ENCODE data around the gene ZNF276.

ZNF276 gene

DNA sequence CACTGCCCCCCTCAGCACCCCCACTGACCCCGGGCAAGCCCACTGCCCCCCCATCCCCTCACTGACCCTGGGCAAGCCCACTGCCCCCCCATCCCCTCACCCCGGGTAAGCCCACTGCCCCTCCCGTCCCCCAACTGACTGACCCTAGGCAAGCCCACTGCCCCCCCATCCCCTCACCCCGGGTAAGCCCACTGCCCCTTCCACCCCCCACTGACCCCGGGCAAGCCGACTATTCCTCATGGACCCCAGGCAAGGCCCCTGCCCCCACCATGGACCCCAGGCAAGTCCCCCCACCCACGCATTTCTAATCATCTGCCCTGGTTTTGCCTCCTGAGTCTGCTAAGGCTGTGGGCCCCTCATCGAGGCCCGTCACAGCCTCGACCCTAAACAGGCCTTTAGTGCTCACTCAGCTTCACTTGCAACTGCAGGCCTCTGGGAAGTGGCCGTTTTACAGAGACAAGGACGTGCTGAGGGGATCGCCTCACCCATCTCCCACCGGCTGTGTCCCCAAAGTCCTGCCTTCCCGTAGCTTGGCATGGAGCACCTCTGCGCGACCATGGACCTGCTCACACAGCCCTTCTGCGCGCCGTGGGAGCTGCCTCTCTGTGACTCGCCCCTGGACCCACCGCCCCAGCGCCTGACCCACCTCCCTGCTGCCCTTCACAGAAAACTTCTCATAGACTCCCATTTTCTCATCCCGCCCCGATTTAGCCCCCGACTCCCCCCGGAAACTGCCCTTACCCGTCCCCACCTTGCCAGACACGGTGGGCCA is 4.2 kb upstream of the ZNF276 start:
- no peak overlapping the region for H3K4me3 ChIP-seq (ENCODE audit: low read depth, low read length)
- in situ Hi-C loops (cut with HindIII; ENCODE audit: low sequenced_read_pairs), result no loop called here
- TF ChIP-seq, protein P1, sequence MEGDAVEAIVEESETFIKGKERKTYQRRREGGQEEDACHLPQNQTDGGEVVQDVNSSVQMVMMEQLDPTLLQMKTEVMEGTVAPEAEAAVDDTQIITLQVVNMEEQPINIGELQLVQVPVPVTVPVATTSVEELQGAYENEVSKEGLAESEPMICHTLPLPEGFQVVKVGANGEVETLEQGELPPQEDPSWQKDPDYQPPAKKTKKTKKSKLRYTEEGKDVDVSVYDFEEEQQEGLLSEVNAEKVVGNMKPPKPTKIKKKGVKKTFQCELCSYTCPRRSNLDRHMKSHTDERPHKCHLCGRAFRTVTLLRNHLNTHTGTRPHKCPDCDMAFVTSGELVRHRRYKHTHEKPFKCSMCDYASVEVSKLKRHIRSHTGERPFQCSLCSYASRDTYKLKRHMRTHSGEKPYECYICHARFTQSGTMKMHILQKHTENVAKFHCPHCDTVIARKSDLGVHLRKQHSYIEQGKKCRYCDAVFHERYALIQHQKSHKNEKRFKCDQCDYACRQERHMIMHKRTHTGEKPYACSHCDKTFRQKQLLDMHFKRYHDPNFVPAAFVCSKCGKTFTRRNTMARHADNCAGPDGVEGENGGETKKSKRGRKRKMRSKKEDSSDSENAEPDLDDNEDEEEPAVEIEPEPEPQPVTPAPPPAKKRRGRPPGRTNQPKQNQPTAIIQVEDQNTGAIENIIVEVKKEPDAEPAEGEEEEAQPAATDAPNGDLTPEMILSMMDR (IDR thresholded peaks at IDR 0.05; ENCODE audit: low read depth, low read length), result no peak
- DNase-seq (ENCODE audit: low read depth, low spot score), result no peak

DNA sequence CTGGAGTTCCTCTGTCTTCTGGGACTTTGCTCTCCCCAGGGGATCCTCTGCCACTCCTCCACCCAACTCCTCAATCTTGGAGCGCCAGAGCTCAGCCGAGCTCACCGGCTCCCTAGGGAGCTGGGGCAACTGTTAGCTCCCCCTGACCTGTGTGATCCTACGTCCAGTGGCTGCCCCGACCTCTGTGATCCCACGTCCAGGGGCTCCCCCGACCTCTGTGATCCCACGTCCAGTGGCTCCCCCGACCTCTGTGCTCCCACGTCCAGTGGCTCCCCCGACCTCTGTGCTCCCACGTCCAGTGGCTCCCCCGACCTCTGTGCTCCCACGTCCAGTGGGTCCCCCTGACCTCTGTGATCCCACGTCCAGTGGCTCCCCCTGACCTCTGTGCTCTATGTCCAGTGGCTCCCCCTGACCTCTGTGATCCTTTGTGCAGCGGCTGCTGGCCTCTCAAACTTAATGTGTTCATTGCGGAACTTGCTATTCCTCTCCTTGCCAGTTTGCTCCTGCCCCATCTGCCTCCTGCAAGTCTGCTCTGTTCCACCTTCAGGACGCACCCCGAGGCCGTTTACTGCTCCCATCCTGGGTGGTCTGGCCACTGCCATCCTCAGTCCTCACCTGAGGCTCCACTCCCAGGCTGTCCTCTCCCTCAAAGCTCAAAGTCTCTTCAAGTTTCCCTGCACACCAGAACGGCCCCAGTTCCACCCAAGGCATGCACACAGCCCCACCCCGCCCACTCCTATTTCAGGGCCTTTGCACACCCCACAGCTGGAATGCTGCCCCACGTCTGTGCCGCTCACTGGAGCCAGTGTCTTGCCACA is 3.4 kb upstream of the ZNF276 start:
- in situ Hi-C loops (cut with HindIII; ENCODE audit: low sequenced_read_pairs), result no loop called here
- TF ChIP-seq, protein P1 (IDR thresholded peaks at IDR 0.05; ENCODE audit: low read depth, low read length), result no peak
- no peak for DNase-seq (ENCODE audit: low read depth, low spot score)
- H3K4me3 ChIP-seq (ENCODE audit: low read depth, low read length), result no peak overlapping the region

DNA sequence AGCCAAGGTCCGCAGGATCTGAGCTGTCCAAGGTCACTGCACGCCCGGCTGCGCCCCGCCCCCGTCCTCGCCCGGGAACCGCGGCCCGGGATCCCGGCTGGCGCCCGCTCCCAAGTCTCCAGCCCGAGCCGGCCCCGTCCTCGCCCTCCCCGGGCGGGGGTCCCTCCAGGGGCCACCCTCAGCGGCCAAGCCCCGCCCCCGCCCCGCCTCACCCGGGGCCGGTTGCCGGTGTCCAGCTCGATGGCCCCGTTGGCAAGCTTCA is 855 bp upstream of the ZNF276 start:
- DNase-seq (ENCODE audit: low read depth, low spot score), result peak; percentile 22
- in situ Hi-C loops (cut with HindIII; ENCODE audit: low sequenced_read_pairs), result no loop called here
- TF ChIP-seq, protein P1 (IDR thresholded peaks at IDR 0.05; ENCODE audit: low read depth, low read length), result no peak
- H3K4me3 ChIP-seq (ENCODE audit: low read depth, low read length), result peak overlapping the region; percentile 56

DNA sequence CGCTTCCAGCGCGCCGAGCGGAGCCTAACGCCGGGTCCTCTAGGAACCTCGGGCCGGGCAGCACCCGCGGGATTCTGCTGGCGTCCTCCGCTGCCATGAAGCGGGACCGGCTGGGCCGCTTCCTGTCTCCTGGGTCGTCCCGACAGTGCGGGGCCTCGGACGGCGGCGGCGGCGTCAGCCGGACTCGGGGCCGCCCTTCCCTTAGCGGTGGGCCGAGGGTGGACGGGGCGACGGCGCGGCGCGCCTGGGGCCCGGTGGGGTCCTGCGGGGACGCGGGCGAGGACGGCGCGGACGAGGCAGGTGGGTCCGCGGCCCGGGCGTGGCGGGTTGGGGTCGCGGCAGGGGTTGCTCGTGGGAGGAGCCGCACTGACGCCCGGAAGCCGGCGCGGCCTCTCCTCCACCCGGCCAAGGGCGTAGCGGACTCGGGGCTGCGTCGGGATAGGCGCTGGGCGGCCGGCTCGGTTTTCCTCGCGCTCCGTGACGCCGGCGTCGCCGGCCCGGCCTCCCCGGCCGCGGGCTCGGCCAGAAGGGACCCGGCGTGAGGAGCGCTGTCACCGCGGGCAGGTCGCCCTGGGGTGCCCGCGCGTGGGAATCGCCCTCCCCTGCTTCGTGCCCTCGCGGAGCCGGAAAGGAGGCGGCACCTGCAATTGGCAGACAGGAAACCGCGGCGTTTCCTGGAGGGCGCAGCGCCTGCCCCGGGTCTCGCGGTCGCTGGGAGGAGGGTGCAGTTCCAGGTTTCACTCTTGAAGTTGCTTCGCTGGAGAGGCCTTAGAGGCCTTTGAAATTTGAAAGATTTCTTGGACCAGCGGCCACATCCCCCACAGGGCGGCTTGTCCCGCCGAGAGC is 432 bp downstream of the ZNF276 start:
- DNase-seq (ENCODE audit: low read depth, low spot score), result peak; percentile 48
- TF ChIP-seq, protein P1 (IDR thresholded peaks at IDR 0.05; ENCODE audit: low read depth, low read length), result no peak
- peak overlapping the region; percentile 56 for H3K4me3 ChIP-seq (ENCODE audit: low read depth, low read length)
- in situ Hi-C loops (cut with HindIII; ENCODE audit: low sequenced_read_pairs), result no loop called here

DNA sequence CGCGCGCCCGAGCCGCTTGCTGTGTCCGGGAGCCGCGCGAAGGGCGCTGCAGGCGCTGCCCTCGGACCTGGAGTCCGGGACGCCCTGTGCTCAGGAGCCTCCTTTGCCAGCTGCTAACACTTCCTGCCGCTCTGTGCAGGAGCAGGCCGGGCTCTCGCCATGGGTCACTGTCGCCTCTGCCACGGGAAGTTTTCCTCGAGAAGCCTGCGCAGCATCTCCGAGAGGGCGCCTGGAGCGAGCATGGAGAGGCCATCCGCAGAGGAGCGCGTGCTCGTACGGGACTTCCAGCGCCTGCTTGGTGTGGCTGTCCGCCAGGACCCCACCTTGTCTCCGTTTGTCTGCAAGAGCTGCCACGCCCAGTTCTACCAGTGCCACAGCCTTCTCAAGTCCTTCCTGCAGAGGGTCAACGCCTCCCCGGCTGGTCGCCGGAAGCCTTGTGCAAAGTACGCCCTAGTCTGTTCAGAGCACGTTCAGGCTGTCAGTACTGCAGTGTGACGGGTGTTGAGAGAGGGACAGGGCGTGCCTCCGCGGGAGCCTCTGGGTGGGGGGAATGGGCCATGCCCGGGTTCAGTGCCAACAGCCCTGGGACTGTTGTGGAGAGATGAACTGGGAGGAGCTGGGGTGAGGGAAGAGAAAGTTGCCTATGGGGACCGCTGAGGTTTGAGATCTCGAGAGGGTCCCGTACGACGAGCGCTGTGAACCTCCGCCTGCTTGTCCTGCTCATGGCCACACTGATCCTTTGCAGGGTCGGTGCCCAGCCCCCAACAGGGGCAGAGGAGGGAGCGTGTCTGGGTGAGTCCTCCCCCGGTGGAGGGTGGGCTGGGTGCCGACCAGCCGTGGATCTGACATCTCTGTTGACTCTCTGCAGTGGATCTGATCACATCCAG is 1.3 kb downstream of the ZNF276 start:
- TF ChIP-seq, protein P1 (IDR thresholded peaks at IDR 0.05; ENCODE audit: low read depth, low read length), result no peak
- peak overlapping the region; percentile 56 for H3K4me3 ChIP-seq (ENCODE audit: low read depth, low read length)
- DNase-seq (ENCODE audit: low read depth, low spot score), result peak; percentile 39
- in situ Hi-C loops (cut with HindIII; ENCODE audit: low sequenced_read_pairs), result no loop called here

Data from astrocyte of the spinal cord (primary cell).